HG02798 (cell line): ENCODE results near the gene MESP2.
"Not testable (repeated sequence)": the region's sequence is repeated elsewhere in the genome, so short reads cannot be mapped to it uniquely, and the experiment has no call there.

Source experiments
- ATAC-seq: cut with Tn5 transposase; IDR thresholded peaks from one replicate; pipeline ENCODE4 v1.9.1; 2021; ENCODE audit warnings: mild to moderate bottlenecking; ENCODE audit not compliant: unreplicated experiment, poor library complexity

MESP2 gene

GRCh38 chr15:89777073-89777751 lies 1.1 kb downstream of the MESP2 start:
- ATAC-seq = no peak

- ATAC-seq = no peak
These were observed 1.7 kb downstream of the MESP2 start for GRCh38 chr15:89777782-89778380.

GRCh38 chr15:89778861-89779260 lies 2.7 kb downstream of the MESP2 start:
- no peak for ATAC-seq

GRCh38 chr15:89780601-89781000 lies 4.5 kb downstream of the MESP2 start:
- no peak for ATAC-seq

GRCh38 chr15:89781055-89781454 lies 4.9 kb downstream of the MESP2 start:
- ATAC-seq = peak; percentile 31

- ATAC-seq = peak; percentile 37
These were observed 5.9 kb downstream of the MESP2 start for GRCh38 chr15:89781891-89782618.

- not testable (repeated sequence) for ATAC-seq
These were observed 6.5 kb downstream of the MESP2 start for GRCh38 chr15:89782619-89782950.

- ATAC-seq = no peak
These were observed 7.2 kb downstream of the MESP2 start for GRCh38 chr15:89783111-89783860.

- no peak for ATAC-seq
These were observed 7.9 kb downstream of the MESP2 start for GRCh38 chr15:89783861-89784685.

- no peak for ATAC-seq
These were observed 8.5 kb downstream of the MESP2 start for GRCh38 chr15:89784686-89784960.

GRCh38 chr15:89785064-89785773 lies 9.1 kb downstream of the MESP2 start:
- no peak for ATAC-seq

GRCh38 chr15:89785774-89786140 lies 9.6 kb downstream of the MESP2 start:
- ATAC-seq = no peak

- ATAC-seq = no peak
These were observed 11.8 kb downstream of the MESP2 start for GRCh38 chr15:89787944-89788343.

GRCh38 chr15:89788585-89788984 lies 12.5 kb downstream of the MESP2 start:
- ATAC-seq = not testable (repeated sequence)

GRCh38 chr15:89790206-89790605 lies 14.1 kb downstream of the MESP2 start:
- ATAC-seq = no peak

GRCh38 chr15:89790661-89791060 lies 14.5 kb downstream of the MESP2 start:
- no peak for ATAC-seq

- ATAC-seq = no peak
These were observed 16.1 kb downstream of the MESP2 start for GRCh38 chr15:89792106-89792805.

GRCh38 chr15:89794627-89795241 lies 18.6 kb downstream of the MESP2 start:
- ATAC-seq = no peak

- no peak for ATAC-seq
These were observed 19.9 kb downstream of the MESP2 start for GRCh38 chr15:89795996-89796395.
